NCI-H1105 (cell line): ENCODE data around the gene CSE1L.
"Not testable (repeated sequence)": the region's sequence is repeated elsewhere in the genome, so short reads cannot be mapped to it uniquely, and the experiment has no call there.

Experiments
- DNase-seq: peaks from one replicate; lab custom pipeline; 2025; lab: John Stamatoyannopoulos, UW

The CSE1L gene, protein sequence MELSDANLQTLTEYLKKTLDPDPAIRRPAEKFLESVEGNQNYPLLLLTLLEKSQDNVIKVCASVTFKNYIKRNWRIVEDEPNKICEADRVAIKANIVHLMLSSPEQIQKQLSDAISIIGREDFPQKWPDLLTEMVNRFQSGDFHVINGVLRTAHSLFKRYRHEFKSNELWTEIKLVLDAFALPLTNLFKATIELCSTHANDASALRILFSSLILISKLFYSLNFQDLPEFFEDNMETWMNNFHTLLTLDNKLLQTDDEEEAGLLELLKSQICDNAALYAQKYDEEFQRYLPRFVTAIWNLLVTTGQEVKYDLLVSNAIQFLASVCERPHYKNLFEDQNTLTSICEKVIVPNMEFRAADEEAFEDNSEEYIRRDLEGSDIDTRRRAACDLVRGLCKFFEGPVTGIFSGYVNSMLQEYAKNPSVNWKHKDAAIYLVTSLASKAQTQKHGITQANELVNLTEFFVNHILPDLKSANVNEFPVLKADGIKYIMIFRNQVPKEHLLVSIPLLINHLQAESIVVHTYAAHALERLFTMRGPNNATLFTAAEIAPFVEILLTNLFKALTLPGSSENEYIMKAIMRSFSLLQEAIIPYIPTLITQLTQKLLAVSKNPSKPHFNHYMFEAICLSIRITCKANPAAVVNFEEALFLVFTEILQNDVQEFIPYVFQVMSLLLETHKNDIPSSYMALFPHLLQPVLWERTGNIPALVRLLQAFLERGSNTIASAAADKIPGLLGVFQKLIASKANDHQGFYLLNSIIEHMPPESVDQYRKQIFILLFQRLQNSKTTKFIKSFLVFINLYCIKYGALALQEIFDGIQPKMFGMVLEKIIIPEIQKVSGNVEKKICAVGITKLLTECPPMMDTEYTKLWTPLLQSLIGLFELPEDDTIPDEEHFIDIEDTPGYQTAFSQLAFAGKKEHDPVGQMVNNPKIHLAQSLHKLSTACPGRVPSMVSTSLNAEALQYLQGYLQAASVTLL

DNA sequence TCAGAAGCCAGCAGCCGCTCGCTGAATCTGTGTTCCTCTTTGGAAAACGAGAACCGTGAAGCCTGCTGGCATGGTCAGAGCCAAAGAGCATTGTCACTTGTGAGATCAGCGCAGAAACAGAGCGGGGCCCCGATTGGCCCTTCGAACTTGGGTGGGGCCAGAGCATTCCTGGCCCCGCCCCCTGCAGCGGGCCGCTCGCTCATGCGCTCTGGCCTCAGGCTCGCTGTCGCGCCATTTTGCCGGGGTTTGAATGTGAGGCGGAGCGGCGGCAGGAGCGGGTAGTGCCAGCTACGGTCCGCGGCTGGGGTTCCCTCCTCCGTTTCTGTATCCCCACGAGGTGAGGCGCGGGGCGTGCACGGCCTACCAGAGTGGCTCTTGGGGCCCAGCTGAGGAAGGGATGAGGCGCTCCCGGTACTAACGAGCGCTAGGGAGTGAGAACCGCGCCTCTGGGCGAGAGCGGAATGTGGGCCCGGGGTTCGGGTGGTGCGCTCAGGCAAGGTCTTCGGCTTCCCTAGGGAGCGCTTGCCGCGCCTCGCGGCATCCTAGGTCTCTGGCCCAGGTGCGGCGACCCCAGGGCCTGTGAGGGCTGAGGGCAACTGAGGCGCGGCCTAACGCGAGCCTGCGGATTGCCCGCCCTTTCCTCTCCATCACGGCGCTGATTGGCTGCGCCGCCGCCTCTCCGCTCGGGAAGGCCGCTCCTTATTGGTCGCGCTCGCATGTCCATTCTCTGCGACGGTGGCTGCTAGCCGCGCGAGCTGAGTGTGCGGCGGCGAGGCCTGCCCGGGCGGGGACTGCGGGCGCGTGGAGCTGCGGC, at the start of gene CSE1L:
TSS of gene CSE1L (plus strand) at position 226 of the 814 bp plus-strand sequence. CDS start 12,152 bp downstream, outside the sequence.
- peak; percentile 94 for DNase-seq

DNA sequence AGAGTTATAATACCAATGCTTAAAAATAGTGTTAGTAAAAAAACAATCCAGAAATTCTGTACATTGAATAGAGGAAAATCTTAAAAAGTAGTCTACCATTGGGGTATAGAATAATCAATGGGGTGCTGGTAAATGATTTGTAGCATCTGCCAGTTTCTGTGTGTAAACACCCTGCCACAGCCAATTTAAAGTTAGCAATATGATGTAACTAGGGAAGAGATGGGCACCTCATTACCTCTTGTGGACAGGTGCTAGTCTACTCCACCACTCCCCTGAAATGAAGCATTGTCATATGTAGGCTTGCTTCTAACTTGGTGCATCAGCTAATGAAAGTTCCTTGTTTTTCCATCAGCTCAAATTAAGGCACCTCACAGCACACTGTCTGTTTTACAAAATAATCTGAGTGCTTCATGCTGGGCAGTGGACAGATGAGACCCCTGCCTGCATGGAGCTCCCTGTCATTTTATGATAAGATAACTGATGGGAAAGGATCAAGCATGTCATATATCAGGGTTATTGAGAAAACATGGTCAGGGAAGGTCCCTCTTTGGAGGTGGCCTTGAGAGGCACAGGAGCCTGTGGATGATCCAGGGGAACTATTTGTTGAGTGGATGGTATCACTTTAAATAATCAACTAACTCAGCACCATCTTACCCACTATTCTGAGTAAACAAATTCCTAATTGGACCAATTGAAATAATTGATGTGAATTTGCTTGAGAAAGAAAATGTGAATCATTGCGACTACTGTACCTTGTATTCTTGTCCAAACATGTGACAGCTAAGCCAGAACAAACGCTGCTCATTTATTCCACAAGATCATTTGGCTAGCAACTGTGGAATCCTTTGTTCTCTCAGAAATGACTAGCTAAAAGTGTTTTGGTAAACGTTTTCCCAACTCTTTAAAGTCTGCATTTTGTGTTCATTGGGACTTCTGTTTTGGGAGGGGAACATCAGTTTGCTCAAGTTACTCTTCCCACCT, 45.9 kb upstream of the CSE1L start:
- peak; percentile 92 for DNase-seq

DNA sequence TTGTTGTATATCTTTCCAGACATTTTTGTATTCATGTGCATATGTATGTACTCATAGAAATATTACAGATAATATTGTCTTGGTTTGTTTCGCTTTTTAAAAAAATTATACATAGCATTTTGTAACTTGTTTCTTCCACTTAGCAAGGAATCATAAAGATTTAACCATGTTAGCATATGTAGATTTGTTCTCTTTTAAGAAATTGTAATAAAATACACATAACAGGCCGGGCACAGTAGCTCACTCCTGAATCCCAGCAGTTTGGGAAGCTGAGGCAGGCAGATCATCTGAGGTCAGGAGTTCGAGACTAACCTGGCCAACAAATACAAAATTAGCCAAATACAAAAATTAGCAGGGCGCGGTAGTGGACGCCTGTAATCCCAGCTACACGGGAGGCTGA, 44.4 kb upstream of the CSE1L start:
- DNase-seq, result no peak

DNA sequence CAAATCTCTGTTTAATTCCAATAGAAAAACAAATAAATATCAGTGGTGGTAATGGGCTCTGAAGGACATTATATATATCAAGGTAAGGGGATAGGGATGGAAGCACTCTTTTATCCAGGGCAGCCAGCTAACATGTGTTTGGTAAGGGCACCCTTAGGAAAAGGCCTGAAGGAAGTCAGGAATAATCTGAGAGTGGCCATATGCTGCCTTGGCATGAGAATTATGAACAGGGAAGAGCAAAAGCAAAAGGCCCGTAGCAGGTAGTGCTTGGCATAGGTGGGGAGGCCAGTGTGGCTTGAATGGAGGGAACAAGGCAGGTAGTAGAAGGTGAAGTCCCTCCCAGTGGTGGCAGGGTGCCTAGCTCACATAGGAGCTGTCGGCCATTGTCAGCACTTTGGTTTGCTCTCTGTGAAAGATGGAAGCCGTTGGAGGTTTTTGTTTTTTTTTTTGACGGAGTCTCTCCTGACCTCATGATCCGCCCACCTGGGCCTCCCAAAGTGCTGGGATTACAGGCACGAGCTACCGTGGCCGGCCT, 39.6 kb upstream of the CSE1L start:
- DNase-seq, result no peak

DNA sequence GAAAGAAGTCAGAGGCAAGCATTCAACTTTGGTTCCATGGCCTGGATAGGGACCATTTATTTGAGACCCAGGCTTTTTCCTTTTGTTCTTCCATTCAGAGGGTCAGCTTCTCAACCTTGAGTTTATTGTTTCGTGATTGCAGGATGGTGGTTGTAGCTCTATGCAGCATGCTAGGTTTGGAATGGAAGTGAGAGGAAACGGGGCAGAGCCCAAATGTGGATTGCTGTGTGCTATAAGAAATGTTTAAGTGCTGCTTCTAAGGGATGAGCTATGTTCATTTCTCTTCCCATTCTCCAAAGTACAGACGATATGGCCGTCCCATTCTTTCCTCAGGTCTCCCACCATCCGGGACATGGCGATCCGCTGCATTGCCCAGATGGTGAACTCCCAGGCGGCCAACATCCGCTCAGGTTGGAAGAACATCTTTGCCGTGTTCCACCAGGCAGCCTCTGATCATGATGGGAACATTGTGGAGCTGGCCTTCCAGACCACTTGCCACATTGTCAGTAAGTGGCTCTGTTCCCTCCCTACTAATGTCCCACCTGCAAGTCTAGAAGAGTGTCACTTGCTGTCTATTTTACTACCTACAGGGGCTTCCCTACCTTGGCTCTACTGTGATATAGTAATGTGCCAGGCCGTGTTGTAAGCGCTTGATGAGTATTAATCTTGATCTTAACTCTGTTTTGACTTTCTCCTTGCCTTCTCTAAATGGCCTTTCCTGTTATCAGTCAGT, 36.0 kb upstream of the CSE1L start:
- no peak for DNase-seq

DNA sequence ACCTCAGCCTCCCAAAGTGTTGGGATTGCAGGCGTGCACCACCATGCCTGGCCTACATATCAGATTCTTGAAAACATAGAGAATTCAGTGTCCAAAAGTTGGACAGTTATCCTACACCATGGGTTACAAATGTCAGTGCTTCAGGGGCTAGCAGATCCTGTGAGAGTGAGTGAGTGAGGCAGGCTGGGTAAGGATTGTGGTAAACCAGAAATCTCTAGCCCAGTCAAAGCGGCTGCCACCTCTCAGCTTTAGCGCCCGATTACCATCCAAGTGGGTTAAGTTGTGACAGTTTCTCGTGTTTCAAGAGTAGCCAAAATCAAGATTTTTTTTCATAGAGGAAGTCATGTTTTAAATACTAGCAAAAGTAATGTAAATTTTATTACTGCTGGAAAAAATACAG, 21.9 kb upstream of the CSE1L start:
- no peak for DNase-seq

DNA sequence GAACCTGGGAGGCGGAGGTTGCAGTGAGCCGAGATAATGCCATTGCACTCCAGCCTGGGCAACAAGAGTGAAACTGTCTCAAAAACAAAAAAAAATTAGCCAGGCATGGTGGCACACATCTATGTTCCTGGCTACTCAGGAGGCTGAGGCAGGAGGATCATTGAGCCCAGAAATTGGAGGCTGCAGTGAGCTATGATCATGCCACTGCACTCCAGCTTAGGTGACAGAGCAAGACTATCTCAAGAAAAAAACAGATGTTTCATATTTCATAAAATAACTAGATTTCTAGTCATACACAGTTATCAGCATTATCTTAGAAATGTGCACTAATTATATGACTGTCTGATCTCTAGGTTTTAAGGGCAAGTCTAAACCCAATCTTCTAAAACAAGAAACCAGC, 17.9 kb upstream of the CSE1L start:
- not testable (repeated sequence) for DNase-seq

DNA sequence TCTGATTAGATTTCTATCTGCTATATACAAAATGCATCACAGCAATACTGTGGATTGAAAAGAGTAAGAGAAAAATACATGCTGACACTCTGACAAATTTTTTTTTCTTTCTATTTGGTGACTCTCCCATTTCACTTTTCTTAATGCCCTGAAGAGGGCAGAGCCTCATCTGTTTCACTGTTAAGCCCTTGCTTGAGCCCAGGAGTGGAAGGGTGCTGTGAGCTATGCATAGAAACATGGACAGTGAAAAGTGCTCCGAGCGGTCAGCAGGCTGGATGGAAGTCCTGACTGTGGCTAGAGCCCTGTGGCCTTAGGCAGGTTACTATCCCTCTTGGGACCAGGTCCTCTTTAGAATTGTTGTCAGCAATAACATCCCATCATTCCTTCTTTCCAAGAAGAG, 17.4 kb upstream of the CSE1L start:
- DNase-seq, result no peak

DNA sequence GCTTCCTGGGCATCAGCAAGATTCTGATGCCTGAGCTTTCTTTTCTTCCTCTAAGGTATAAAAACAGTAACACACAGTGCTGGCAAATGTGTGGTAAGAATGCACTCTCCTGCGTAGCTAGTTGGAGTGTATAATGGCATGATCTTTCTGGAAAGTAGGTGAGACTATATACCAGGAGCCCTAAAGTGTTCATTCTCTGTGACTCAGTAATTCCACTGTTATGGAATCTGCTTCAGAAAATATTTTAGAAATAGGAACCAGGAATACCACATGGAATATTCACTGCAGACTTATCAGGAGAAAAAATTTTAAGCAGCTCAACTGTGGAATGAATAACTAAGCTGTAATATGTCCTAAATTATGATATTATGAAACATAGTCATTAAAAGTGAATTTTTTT, 16.9 kb upstream of the CSE1L start:
- no peak for DNase-seq

DNA sequence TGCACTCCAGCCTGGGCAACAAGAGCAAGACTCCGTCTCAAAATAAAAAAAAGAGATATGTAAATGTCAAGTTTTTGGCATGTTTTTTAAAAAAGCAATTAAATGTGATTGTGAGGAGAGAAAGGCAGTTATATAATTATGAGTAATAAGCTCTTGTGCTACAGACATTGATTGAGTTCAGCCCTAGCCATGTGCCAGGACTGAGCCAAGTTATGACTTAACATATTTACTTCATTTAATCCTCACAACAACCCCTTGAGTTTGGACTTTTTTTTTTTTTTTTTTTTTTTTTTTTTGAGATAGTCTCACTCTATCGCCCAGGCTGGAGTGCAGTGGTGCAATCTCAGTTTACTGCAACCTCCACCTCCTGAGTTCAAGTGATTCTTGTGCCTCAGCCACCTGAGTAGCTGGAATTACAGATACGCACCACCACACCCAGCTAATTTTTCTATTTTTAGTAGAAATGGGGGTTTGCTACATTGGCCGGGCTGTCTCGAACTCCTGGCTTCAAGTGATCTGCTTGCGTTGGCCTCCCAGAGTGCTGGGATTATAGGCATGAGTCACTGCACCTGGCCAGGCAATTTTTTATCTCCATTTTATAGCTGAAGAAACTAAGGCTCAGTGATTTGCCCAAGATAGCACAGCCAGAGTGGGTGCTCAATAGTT, 15.0 kb upstream of the CSE1L start:
- DNase-seq, result no peak

DNA sequence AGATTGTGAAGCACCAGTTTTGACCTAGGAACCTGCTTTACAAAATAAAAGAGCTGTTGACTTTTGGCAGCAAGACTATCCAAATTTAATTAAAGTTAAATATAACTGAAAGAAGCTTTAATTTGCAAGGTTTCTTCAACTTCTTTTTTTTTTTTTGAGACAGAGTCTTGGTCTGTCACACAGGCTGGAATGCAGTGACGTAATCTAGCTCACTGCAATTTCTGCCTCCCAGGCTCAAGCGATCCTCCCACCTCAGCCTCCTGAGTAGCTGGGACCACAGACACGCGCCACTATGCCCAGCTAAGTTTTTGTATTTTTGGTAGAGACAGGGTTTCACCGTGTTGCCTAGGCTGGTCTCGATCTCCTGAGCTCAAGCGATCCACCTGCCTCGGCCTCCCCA, 13.7 kb upstream of the CSE1L start:
- DNase-seq, result no peak

DNA sequence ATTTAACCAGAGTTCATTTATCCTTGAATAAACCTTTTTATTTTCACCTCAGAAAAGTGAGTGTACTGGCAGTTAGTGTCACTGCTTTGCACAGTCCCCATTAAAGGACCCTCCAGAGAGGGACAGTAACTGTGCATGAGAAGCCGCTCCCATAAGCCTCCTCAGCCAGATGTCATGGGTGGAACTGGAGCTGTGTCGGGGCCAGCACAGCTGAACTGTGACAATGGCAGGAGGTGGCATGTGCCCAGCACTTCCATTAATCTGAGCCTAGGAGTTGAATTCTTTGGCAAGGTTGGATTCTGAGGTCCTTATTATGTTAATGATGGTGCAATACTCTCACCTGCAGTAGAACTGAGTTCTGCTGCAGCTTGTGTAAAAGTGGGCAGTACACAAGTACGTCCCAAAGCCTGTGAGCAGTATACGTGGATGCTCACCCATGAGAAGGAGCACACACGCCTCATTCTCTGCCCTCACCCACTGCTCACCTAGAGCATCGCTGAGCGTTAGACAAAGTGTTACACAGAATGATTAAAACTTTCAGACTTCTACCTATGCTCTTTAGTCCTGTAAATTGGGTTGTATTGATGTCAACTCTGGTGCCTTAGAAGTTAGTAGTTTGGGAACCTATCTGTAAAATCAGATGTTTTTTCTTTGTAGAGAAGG, 11.9 kb upstream of the CSE1L start:
- peak; percentile 35 for DNase-seq

DNA sequence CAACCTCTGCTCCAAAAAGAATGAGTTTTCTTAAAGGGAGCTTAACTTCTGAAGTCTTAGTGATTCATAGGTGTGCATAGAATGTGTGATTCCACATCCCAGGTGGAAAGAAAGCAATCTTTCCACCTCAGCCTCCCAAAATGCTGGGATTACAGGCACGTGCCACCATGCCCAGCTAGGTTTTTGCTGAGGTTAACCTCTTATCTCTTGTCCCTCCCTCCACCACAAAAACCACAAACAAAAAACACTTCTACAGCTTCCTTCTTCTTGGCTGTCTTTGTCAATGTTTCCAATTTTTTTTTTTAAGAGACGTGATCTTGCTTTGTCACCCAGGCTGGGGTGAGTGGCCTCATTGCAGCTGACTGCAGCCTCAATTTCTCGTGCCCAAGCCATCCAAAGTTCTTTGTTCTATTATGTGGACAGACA, 8.1 kb upstream of the CSE1L start:
- no peak for DNase-seq

DNA sequence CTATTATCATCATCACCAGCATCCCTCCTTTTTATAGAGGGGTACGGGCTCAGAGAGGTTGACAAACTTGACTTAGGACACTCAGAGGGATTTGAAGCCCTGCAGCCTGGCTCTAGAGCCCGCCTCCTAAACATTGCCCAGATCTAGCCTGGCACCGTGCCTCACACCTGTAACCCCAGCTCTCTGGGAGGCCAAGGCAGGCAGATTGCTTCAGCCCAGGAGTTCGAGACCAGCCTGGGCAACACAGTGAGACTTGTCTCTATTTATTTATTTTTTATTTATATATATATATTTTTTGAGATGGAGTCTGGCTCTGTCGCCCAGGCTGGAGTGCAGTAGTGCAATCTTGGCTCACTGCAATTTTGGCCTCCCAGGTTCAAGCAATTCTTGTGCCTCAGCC, 6.3 kb upstream of the CSE1L start:
- no peak for DNase-seq

DNA sequence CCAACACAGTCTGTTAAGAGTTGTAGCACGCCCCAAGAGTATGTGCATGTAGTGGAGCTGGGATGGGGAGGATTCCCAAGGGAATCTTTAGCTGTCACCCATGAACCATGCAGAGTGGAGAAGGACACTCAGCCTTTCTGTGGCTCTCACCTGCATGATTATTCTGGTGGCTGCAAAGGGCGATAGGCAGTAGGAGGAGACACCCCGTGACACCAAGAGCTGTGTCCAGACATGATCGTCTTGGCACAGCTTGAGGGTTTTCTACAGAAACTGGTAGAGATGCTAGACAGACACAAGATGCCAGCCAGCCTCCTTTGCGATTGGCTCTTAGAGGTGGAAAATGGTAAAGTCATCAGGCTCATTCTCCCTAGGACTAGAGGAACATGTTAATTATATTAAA, 3.1 kb upstream of the CSE1L start:
- no peak for DNase-seq

DNA sequence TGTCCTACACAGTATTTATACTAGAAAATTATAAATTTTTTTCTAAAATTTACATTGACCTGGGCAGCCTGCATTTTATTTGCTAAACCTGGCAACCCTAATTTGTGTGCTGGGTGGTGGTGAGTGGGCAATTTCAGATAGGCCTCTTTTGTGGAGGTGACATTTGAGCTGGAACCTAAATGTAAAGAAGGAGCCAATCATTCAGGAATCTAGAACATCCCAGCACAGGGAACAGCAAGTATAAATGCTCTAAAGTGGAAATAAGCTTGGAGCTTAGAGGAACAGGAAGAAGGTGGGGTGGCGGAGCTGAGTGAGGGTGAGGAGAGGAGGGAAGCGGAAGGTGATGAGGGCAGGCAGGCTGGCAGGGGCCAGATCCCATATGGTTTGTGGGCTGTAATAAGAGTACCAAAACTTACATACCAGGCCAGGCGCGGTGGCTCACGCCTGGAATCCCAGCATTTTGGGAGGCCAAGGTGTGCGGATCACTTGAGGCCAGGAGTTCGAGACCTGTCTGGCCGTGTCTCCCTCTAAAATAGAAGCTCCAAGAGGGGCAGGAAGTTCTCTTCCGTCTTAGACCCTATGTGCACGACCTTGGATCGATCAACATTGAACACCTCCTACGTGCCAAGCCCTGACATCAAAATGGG, 549 bp upstream of the CSE1L start:
- no peak for DNase-seq

DNA sequence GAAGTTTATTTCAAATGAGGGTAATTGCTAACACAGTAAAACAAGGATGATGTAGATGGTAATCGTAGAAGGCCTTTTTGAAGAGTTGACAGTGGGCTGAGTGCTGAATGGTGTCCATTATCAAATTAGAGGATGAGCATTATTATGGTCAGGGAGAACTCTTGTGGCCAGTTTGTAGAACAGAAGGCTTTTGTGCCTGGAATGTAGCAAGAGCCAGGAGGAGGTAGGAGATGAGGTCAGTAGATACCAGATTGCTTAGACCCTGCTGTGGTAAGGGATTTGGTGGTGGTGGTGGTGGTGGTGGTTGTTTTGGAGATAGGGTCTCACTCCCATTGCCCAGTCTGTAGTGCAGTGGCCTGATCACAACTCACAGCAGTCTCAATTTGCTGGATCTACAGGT, 6.2 kb downstream of the CSE1L start:
- DNase-seq, result no peak

DNA sequence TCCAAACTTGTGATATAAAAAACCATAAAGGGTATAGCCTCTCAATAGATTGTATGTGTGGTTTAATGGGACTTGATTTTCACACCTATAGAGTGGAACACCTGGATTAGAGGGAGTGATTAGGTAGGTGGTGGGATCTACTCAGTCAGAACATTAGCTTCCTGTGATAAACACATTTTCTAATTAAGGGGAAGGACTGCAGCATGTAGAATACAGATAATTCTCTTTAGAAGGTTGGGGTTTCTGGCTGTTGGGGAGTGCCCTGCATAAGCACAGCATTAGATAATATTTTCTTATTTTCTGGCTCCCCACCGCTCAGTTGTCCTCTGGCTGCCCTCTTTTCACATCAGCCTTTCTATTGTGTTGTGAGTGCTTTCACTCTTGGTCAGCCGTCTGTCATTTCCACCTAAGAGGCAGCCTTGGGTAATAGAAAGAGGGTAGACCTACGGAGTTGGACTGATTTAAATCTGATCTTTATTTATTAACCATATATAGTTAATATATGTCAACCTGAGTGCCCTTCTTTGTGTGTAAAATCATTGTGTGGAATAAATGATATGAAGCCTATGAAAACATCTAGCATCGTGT, 8.0 kb downstream of the CSE1L start:
- DNase-seq, result no peak
